Activated CD8-positive, alpha-beta memory T cell treated with anti-CD3 and anti-CD28 coated beads for 48 hours (primary cell): Measurements from ENCODE around the gene C10orf90.

Experiments used
- DNase-seq, 3 experiments: peaks; one replicate each; pipeline ENCODE4 v3.0.0-alpha.2; 2020; ENCODE audit warnings: low read depth in 2 of 3, low spot score in 2 of 3

The C10orf90 gene

GRCh38 chr10:126585249-126586017 lies 85.1 kb downstream of the C10orf90 start:
- no peak for DNase-seq

GRCh38 chr10:126584836-126585235 lies 85.7 kb downstream of the C10orf90 start:
- no peak for DNase-seq

GRCh38 chr10:126583552-126584200 lies 86.8 kb downstream of the C10orf90 start:
- DNase-seq, result no peak

- no peak for DNase-seq
Observed at GRCh38 chr10:126581648-126582046, 88.8 kb downstream of the C10orf90 start.

GRCh38 chr10:126580873-126581647 lies 89.4 kb downstream of the C10orf90 start:
- DNase-seq, result no peak

- no peak for DNase-seq
Observed at GRCh38 chr10:126576336-126576735, 94.2 kb downstream of the C10orf90 start.

GRCh38 chr10:126570621-126571602 lies 99.6 kb downstream of the C10orf90 start:
- no peak for DNase-seq

- DNase-seq, result no peak
Observed at GRCh38 chr10:126570245-126570570, 100.3 kb downstream of the C10orf90 start.

- DNase-seq, result no peak
Observed at GRCh38 chr10:126569513-126570244, 100.8 kb downstream of the C10orf90 start.

GRCh38 chr10:126568809-126569385 lies 101.6 kb downstream of the C10orf90 start:
- DNase-seq, result no peak

- DNase-seq, result no peak
Observed at GRCh38 chr10:126565871-126566270, 104.6 kb downstream of the C10orf90 start.

- DNase-seq, result no peak
Observed at GRCh38 chr10:126565441-126565840, 105.1 kb downstream of the C10orf90 start.

GRCh38 chr10:126564326-126564888 lies 106.1 kb downstream of the C10orf90 start:
- DNase-seq, result no peak

GRCh38 chr10:126563361-126563760 lies 107.1 kb downstream of the C10orf90 start:
- no peak for DNase-seq

- no peak for DNase-seq
Observed at GRCh38 chr10:126561921-126562680, 108.4 kb downstream of the C10orf90 start.

- no peak for DNase-seq
Observed at GRCh38 chr10:126561294-126561920, 109.1 kb downstream of the C10orf90 start.

GRCh38 chr10:126558881-126559280 lies 111.6 kb downstream of the C10orf90 start:
- DNase-seq, result no peak

- no peak for DNase-seq
Observed at GRCh38 chr10:126551202-126551601, 119.3 kb downstream of the C10orf90 start.
